Measurements from ENCODE around the gene ZC3H8. TPM values are rescaled to one million over a fixed set of nuclear protein-coding genes. Genes with fewer than 3 reads are reported as not detected.
A peak's percentile ranks its signal among the peaks of the same experiment; 100 is the strongest.

ZC3H8 gene
- polyA plus RNA-seq, 2 of the 4 experiments (the other 2 are of a cell fraction): 13.2 to 20.2 TPM

DNA sequence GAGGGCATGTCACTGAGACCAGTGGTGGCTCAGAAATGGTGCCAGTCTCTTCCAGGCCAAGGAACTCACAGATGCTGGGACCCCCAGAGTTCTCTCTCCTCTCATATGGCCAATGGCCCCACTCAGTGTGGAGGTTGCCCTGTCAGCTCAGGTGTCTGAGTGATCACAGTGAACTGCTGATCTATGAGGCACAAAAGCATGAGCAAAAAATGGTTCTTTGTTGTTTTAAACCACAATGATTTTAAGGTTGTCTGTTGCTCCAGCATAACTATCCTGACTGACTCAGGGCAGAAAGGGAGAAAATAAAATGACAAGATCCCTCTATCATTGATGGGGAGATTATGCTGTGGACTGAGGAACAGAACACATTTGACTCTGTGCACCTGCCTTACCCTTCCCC lies 58.9 kb downstream of the ZC3H8 start:
- Histone ChIP-seq H3K4me2 (no peak overlapping the region), H3K9me3 (0 out of 3 replicates have a peak, but pooled peaks cover 2% of the 10 kb centered on the region), H3K4me3 (no peak overlapping the region), H3K27ac (no peak overlapping the region), H3K4me1 (no peaks in the 10 kb centered on the region)
- FAIRE-seq (no peak), ATAC-seq (no peak), DNase-seq (ENCODE audit: low read depth in 1 of 2, low spot score in 1 of 2) (no peak)
- ChIA-PET POLR2A (no interaction called here), CTCF (no interaction called here)
- TF ChIP-seq HEYL (CRISPR knock-in tag; IDR thresholded peaks at IDR 0.05) (no peak), RAD21 (conservative IDR thresholded peaks at IDR 0.05 in 1 of 2, IDR thresholded peaks at IDR 0.05 in 1 of 2) (no peak)

DNA sequence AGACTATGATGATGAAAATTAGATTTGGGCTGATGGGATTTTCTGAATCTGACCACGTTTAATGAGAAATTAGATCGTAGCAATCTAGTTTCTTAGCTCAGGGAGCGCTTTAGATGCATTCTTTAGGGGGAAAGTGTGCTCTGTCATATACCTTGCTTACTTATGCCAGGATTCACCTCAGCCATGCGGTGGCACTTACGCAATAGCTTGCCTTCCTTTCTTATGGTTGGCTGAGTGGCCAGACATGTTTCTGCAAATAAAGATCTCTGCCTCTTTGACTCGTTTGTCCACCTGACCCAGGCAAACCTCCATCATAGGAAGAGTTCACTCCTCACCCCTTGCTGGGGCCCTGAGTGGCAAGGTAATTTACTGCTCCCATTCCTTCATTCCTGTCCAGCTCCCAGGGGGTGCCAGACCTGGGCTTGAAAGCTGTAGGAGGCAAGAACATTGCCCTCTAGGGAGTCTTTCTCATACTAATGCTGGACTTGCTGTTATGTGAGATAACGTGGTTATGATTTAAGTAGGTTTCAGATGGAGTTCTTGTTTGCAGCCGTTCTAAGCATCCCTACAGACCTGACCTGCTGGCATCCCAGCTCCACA lies 59.6 kb downstream of the ZC3H8 start:
- no peak for FAIRE-seq
- Histone ChIP-seq H3K27ac (no peak overlapping the region), H3K4me3 (no peak overlapping the region), H3K4me2 (no peak overlapping the region), H3K9me3 (0 out of 3 replicates have a peak, but pooled peaks cover 2% of the 10 kb centered on the region), H3K4me1 (no peaks in the 10 kb centered on the region)
- ChIA-PET POLR2A (no interaction called here), CTCF (interaction anchor here (1.1 to 1.2 kb wide), 2 partner anchors 34 to 64 kb away, joined by 3 to 4 read pairs; no protein-coding TSS in a partner anchor)
- WGBS (ENCODE audit: missing lambda C conversion rate): 62% methylated on average over 8 of the region's 8 CpGs
- ATAC-seq: no peak
- DNase-seq (ENCODE audit: low read depth in 1 of 2, low spot score in 1 of 2): no peak
- TF ChIP-seq, protein P1, sequence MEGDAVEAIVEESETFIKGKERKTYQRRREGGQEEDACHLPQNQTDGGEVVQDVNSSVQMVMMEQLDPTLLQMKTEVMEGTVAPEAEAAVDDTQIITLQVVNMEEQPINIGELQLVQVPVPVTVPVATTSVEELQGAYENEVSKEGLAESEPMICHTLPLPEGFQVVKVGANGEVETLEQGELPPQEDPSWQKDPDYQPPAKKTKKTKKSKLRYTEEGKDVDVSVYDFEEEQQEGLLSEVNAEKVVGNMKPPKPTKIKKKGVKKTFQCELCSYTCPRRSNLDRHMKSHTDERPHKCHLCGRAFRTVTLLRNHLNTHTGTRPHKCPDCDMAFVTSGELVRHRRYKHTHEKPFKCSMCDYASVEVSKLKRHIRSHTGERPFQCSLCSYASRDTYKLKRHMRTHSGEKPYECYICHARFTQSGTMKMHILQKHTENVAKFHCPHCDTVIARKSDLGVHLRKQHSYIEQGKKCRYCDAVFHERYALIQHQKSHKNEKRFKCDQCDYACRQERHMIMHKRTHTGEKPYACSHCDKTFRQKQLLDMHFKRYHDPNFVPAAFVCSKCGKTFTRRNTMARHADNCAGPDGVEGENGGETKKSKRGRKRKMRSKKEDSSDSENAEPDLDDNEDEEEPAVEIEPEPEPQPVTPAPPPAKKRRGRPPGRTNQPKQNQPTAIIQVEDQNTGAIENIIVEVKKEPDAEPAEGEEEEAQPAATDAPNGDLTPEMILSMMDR (IDR thresholded peaks at IDR 0.05): no peak
- TF ChIP-seq ZFP36 (IDR thresholded peaks at IDR 0.05; ENCODE audit: borderline replicate concordance, partially characterized antibody): no peak
- no peak for TF ChIP-seq SREBF2 (IDR thresholded peaks at IDR 0.05)
- peak in 1 of 2 experiments; percentile 51; a peak in 1 of 4 replicates for TF ChIP-seq CEBPB (IDR thresholded peaks at IDR 0.05)
- no peak for TF ChIP-seq CHD4 (IDR thresholded peaks at IDR 0.05; ENCODE audit: borderline replicate concordance)
- no peak for TF ChIP-seq RNF2 (IDR thresholded peaks at IDR 0.05; ENCODE audit: borderline replicate concordance, low read depth)
- TF ChIP-seq, protein P2, sequence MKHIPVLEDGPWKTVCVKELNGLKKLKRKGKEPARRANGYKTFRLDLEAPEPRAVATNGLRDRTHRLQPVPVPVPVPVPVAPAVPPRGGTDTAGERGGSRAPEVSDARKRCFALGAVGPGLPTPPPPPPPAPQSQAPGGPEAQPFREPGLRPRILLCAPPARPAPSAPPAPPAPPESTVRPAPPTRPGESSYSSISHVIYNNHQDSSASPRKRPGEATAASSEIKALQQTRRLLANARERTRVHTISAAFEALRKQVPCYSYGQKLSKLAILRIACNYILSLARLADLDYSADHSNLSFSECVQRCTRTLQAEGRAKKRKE (CRISPR knock-in tag; IDR thresholded peaks at IDR 0.05; ENCODE audit: low read depth): no peak
- TF ChIP-seq TP53 (CRISPR knock-in tag; IDR thresholded peaks at IDR 0.05): no peak
- no peak for TF ChIP-seq KDM5A (IDR thresholded peaks at IDR 0.05)

DNA sequence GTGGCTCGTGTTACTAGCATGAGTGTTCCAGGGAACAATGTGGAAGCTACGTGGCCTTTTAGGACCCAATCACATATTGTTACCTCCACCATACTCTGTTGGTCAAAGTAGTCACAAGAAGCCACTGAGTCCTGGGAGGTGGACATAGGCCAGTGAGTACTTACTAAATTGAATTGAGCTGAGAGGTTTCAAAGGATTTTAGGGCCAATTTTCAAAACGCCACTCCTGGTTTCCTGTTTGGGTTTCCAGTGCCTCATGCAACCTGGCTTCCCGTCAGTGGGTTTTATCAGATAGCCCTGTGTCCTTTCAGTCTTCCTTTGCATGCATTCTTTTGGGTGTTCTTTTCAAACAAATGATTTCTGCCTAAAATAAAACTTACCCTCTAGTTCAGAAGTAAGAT lies 60.4 kb downstream of the ZC3H8 start:
- DNase-seq (ENCODE audit: low read depth in 1 of 2, low spot score in 1 of 2): no peak
- no peak for FAIRE-seq
- no peak for ATAC-seq
- POLR2A ChIA-PET: no interaction called here
- Histone ChIP-seq H3K9me3 (0 out of 3 replicates have a peak, but pooled peaks cover 2% of the 10 kb centered on the region), H3K27ac (no peak overlapping the region), H3K4me2 (no peak overlapping the region), H3K4me1 (no peaks in the 10 kb centered on the region), H3K4me3 (no peak overlapping the region)
- CTCF ChIA-PET: interaction anchor here (0.6 to 1.8 kb wide), 4 partner anchors 9 to 1179 kb away, joined by 3 to 5 read pairs (median 4); no protein-coding TSS in a partner anchor
- no peak for TF ChIP-seq MAZ (IDR thresholded peaks at IDR 0.05; ENCODE audit: borderline replicate concordance, low read depth, low read length)
- TF ChIP-seq, protein P3, sequence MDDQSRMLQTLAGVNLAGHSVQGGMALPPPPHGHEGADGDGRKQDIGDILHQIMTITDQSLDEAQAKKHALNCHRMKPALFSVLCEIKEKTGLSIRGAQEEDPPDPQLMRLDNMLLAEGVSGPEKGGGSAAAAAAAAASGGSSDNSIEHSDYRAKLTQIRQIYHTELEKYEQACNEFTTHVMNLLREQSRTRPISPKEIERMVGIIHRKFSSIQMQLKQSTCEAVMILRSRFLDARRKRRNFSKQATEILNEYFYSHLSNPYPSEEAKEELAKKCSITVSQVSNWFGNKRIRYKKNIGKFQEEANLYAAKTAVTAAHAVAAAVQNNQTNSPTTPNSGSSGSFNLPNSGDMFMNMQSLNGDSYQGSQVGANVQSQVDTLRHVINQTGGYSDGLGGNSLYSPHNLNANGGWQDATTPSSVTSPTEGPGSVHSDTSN (IDR thresholded peaks at IDR 0.05): no peak
- no peak for TF ChIP-seq RCOR1 (IDR thresholded peaks at IDR 0.05; ENCODE audit: low read depth, low read length)
- TF ChIP-seq, protein P4, sequence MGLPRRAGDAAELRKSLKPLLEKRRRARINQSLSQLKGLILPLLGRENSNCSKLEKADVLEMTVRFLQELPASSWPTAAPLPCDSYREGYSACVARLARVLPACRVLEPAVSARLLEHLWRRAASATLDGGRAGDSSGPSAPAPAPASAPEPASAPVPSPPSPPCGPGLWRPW (IDR thresholded peaks at IDR 0.05): no peak
- WGBS (ENCODE audit: missing lambda C conversion rate): 45% methylated on average over 4 of the region's 4 CpGs

All from A549 (cell line).